ENCODE measurements around the gene TECPR2. TPM values are rescaled to one million over a fixed set of nuclear protein-coding genes. Genes with fewer than 3 reads are reported as not detected.
A peak's percentile ranks its signal among the peaks of the same experiment; 100 is the strongest.
"Not testable (repeated sequence)": the region's sequence is repeated elsewhere in the genome, so short reads cannot be mapped to it uniquely, and the experiment has no call there.

TECPR2 gene
- total RNA-seq, 1 donor from 2014 or later = 12.0 TPM

DNA sequence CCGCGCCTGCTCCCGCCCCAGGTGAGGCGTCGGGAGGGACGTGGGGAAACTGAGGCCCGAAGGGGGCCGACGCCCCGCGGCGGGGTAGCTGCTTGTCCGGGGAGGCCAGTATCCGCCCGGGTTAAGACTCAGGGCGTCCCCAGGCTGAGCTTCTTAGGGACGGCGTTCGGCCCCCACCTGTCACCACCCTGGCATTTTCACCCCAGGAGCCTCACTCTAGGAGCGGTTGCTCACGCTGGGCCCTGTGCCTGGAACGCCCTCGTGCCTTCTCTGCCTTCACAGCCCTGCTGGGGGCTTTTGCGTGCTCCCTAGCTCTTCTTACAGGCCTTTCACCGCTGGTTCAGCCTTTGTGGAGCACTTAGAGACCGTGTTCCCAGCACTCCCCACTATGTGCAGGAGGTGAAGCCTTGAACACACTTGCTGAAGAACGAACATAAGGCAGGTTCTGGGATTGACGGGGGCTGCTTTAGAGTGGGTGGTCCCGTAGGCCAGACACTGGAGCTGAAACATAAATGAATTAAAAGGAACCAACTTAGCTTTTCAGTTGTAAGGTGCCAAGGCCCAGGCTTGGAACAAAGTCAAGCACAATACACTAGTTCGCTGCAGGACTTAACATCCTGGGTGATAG is 42.6 kb upstream of the TECPR2 start:
- Histone ChIP-seq H3K9ac (ENCODE audit: low read depth in 1 of 3, low read length in 3 of 3) (peak overlapping the region; percentile 95 to 98 (median 98)), H3K36me3 (ENCODE audit: control insufficient read depth in 3 of 3, insufficient read depth in 3 of 3, low read length in 3 of 3) (peaks cover 0 to 9% (median 3%) of the 10 kb centered on the region in 3 donors), H3K4me1 (ENCODE audit: control insufficient read depth in 3 of 3, insufficient read depth in 3 of 3, low read length in 3 of 3) (peaks cover 36 to 56% (median 46%) of the 10 kb centered on the region in 3 donors), H3K9me3 (ENCODE audit: control insufficient read depth in 3 of 3, low read length in 3 of 3) (no peaks in the 10 kb centered on the region), H3K4me3 (ENCODE audit: low read length in 3 of 3) (peak overlapping the region; percentile 84 to 91 (median 88)), H3K27ac (ENCODE audit: low read depth, low read length) (peak overlapping the region; percentile 97), H3K27me3 (ENCODE audit: control insufficient read depth in 3 of 3, insufficient read depth in 3 of 3, low read length in 3 of 3) (no peaks in the 10 kb centered on the region)

DNA sequence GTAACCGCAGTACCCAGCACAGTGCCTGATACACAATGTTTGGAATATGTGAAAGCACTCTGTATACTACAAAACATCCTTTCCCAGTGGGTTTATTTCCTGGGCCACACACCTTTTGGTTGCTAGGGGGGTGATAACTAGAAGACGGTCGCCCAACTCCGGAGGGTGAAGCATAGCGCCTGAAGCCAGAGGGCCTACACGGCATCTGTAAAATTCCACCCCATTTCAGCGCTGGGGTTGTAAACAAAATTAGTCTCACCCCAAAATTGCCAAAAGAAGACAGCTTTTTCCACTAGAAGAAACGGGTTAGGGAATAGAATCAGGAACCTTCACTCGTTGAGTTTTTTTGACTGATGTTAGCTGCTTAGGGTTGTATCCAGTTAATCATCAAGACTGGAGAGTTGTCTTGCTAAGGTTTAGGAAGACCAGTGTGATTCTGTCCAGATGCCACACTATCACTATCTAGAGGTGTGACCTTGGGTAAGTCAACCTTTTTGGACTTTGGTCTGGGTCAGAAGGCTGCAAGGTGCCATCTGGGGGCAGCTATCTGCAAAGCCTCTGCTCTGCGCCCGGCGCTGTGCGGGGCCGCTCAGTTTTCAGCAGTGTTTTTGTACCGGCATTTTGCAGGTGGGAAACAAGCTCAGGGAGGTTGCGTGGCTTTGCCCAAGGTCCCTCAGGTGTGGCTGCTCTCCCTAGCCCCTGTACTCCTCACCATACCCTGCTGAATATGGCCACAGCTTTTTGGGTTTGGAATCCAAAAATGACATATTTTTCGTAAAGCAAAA is 41.9 kb upstream of the TECPR2 start:
- Histone ChIP-seq H3K27me3 (ENCODE audit: control insufficient read depth in 3 of 3, insufficient read depth in 3 of 3, low read length in 3 of 3) (no peaks in the 10 kb centered on the region), H3K9me3 (ENCODE audit: control insufficient read depth in 3 of 3, low read length in 3 of 3) (no peaks in the 10 kb centered on the region), H3K4me3 (ENCODE audit: low read length in 3 of 3) (peak overlapping the region; percentile 84 to 91 (median 88)), H3K4me1 (ENCODE audit: control insufficient read depth in 3 of 3, insufficient read depth in 3 of 3, low read length in 3 of 3) (peaks cover 33 to 50% (median 44%) of the 10 kb centered on the region in 3 donors), H3K36me3 (ENCODE audit: control insufficient read depth in 3 of 3, insufficient read depth in 3 of 3, low read length in 3 of 3) (peaks cover 2 to 9% (median 3%) of the 10 kb centered on the region in 3 donors), H3K27ac (ENCODE audit: low read depth, low read length) (peak overlapping the region; percentile 97), H3K9ac (ENCODE audit: low read depth in 1 of 3, low read length in 3 of 3) (peak overlapping the region; percentile 95 to 98 (median 98))

DNA sequence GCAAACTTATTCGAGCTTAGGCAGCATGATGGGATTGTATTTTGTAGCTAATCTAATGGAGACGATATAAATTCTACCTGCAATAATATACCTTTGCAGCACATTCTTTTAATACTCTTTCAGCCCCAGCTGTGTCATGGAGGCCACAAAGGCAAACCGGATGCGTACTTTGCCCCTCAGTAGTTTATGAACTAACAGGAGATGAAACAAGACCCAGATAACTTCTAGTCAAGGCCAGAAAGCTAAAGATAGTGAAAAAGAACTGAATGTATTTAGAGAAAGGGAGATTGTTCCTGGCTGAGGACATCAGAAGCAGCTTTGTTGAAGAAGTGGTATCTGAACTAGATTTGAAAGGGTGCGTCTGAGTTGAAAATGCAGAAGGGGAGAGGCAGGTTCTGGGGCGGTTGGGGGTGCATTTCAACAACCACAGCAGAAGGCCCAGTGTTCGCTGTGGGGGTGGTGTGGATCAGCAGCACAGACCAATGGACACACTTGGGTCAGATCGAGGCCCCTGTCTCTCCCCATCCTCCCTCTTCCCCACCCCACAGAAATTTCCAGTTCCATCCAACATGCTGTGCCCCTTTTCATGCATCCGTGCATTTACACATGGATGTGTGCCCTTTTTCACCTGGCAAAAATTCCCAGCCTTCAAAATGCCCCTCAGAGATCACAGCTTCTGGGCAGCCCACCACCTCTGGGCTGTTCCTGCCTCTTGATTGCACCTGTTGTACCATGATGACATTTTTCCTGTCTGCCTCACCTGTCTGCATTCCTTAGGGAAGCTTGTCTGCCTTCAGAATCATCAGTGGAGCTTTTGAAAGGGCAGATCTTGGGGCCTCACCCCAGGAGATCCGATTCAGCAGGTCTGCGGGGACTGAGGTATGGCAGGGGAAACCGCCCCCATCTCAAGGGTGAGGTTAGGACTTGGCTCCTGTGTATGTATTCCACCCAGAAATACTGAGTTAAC is 41.0 kb upstream of the TECPR2 start:
- no peak overlapping the region for H3K4me3 ChIP-seq (ENCODE audit: low read length in 3 of 3)
- no peak overlapping the region for H3K27ac ChIP-seq (ENCODE audit: low read depth, low read length)
- H3K36me3 ChIP-seq (ENCODE audit: control insufficient read depth in 3 of 3, insufficient read depth in 3 of 3, low read length in 3 of 3) = peaks cover 10 to 16% (median 11%) of the 10 kb centered on the region in 3 donors
- H3K27me3 ChIP-seq (ENCODE audit: control insufficient read depth in 3 of 3, insufficient read depth in 3 of 3, low read length in 3 of 3) = no peaks in the 10 kb centered on the region
- H3K4me1 ChIP-seq (ENCODE audit: control insufficient read depth in 3 of 3, insufficient read depth in 3 of 3, low read length in 3 of 3) = peaks cover 26 to 43% (median 36%) of the 10 kb centered on the region in 3 donors
- H3K9me3 ChIP-seq (ENCODE audit: control insufficient read depth in 3 of 3, low read length in 3 of 3) = no peaks in the 10 kb centered on the region
- H3K9ac ChIP-seq (ENCODE audit: low read depth in 1 of 3, low read length in 3 of 3) = peak overlapping the region in 1 of 3 donors; percentile 1

DNA sequence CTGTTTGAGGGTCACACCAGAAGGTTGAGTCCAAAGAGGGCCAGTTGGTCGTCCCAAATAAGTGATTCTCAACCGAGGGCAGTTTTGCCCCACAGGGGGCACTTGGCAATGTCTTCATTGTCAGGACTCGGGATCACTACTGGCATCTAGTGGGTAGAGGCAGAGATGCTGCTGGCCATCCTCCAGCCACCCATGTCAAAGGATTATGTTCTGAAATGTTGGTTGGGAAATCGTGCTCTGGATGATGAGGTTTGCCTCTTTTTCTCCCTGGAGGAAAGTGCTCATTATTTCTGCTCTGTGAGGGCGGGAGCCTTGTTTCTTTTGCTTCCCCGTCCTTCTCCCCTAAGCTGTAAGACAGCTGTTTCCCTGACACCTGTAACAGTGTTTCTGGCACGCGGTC is 39.6 kb upstream of the TECPR2 start:
- Histone ChIP-seq H3K27ac (ENCODE audit: low read depth, low read length) (peak overlapping the region; percentile 29), H3K9me3 (ENCODE audit: control insufficient read depth in 3 of 3, low read length in 3 of 3) (no peaks in the 10 kb centered on the region), H3K4me1 (ENCODE audit: control insufficient read depth in 3 of 3, insufficient read depth in 3 of 3, low read length in 3 of 3) (peaks cover 21 to 33% (median 26%) of the 10 kb centered on the region in 3 donors), H3K9ac (ENCODE audit: low read depth in 1 of 3, low read length in 3 of 3) (peak overlapping the region in 1 of 3 donors; percentile 25), H3K36me3 (ENCODE audit: control insufficient read depth in 3 of 3, insufficient read depth in 3 of 3, low read length in 3 of 3) (peaks cover 10 to 22% (median 13%) of the 10 kb centered on the region in 3 donors), H3K4me3 (ENCODE audit: low read length in 3 of 3) (no peak overlapping the region), H3K27me3 (ENCODE audit: control insufficient read depth in 3 of 3, insufficient read depth in 3 of 3, low read length in 3 of 3) (no peaks in the 10 kb centered on the region)

DNA sequence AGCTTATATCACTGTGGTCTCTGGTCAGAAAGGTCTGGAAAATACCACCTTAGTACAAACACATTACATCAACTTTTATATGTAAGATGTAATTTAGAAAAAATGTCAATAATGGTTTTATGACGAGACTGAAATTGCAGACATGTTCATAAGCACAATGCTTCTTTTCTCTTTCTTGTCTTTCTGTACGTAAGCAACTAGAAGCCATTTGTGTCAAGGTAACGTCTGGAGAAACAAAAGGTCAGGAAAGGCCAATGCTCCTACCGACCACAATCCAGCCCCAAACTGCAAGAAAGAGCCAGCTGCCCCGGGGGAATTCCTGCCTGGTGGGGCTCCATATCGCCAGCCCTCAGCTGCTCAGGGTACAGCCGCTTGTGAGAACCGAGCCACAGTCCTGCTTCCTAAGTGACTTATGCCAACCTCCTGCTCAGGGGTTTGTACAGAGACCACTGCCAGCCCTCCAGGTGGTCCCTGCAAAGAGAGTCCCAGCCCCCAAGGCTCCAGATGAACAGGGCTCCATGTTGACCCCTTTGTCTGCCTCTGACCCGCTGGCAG is 36.9 kb upstream of the TECPR2 start:
- H3K4me1 ChIP-seq (ENCODE audit: control insufficient read depth in 3 of 3, insufficient read depth in 3 of 3, low read length in 3 of 3) = peaks cover 4 to 11% (median 6%) of the 10 kb centered on the region in 3 donors
- no peaks in the 10 kb centered on the region for H3K9me3 ChIP-seq (ENCODE audit: control insufficient read depth in 3 of 3, low read length in 3 of 3)
- H3K4me3 ChIP-seq (ENCODE audit: low read length in 3 of 3) = no peak overlapping the region
- peaks cover 10 to 22% (median 13%) of the 10 kb centered on the region in 3 donors for H3K36me3 ChIP-seq (ENCODE audit: control insufficient read depth in 3 of 3, insufficient read depth in 3 of 3, low read length in 3 of 3)
- no peaks in the 10 kb centered on the region for H3K27me3 ChIP-seq (ENCODE audit: control insufficient read depth in 3 of 3, insufficient read depth in 3 of 3, low read length in 3 of 3)
- no peak overlapping the region for H3K27ac ChIP-seq (ENCODE audit: low read depth, low read length)
- H3K9ac ChIP-seq (ENCODE audit: low read depth in 1 of 3, low read length in 3 of 3) = no peak overlapping the region

DNA sequence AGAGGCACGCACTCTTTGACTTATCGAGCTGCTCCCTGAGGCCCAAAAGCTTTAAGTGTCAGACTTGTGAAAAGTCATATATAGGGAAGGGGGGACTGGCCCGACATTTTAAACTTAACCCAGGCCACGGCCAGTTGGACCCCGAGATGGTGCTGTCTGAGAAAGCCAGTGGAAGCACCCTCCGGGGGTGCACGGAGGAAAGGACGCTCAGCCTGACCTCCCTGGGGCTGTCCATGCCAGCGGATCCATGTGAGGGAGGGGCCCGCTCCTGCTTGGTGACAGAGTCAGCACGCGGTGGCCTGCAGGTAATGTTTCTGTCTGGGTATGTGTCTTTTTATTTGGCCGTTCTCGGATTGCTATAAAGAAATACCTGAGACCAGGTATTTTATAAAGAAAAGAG is 36.2 kb upstream of the TECPR2 start:
- no peaks in the 10 kb centered on the region for H3K27me3 ChIP-seq (ENCODE audit: control insufficient read depth in 3 of 3, insufficient read depth in 3 of 3, low read length in 3 of 3)
- no peak overlapping the region for H3K27ac ChIP-seq (ENCODE audit: low read depth, low read length)
- peaks cover 3 to 6% (median 3%) of the 10 kb centered on the region in 3 donors for H3K4me1 ChIP-seq (ENCODE audit: control insufficient read depth in 3 of 3, insufficient read depth in 3 of 3, low read length in 3 of 3)
- no peak overlapping the region for H3K9ac ChIP-seq (ENCODE audit: low read depth in 1 of 3, low read length in 3 of 3)
- H3K4me3 ChIP-seq (ENCODE audit: low read length in 3 of 3) = no peak overlapping the region
- peaks cover 13 to 24% (median 15%) of the 10 kb centered on the region in 3 donors for H3K36me3 ChIP-seq (ENCODE audit: control insufficient read depth in 3 of 3, insufficient read depth in 3 of 3, low read length in 3 of 3)
- no peaks in the 10 kb centered on the region for H3K9me3 ChIP-seq (ENCODE audit: control insufficient read depth in 3 of 3, low read length in 3 of 3)

DNA sequence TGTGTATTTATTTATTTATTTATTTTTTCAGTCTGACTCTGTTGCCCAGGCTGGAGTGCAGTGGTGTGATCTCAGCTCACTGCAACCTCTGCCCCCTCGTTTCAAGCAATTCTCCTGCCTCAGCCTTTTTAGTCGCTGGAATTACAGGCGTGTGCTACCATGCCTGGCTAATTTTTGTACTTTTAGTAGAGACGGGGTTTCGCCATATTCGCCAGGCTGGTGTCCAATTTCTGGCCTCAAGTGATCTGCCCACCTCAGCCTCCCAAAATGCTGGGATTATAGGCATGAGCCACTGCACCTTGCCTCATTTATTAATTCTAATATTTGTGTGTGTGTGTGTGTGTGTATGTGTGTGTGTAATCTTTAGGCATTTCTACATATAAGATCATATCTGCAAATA is 33.4 kb upstream of the TECPR2 start:
- not testable (repeated sequence) for H3K4me1 ChIP-seq (ENCODE audit: control insufficient read depth in 3 of 3, insufficient read depth in 3 of 3, low read length in 3 of 3)

DNA sequence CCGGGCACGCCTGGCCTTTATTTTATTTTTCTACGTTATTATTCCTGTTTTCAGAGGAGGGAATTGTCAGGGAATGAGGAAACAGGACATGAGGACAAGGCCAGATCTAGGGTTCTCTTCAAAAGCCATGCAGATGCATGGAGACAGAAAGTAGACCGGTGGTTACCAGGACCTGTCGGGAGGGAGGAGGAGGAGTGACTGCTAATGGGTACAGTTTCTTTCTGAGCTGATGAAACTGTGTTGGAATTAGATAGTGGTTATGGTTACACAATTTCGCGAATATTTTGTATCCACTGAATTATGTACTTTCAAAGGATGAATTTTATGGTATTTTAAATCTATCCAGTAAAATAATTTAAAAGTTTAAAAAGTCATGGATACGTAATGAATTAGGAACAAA is 31.9 kb upstream of the TECPR2 start:
- Histone ChIP-seq H3K9ac (ENCODE audit: low read depth in 1 of 3, low read length in 3 of 3) (no peak overlapping the region), H3K27me3 (ENCODE audit: control insufficient read depth in 3 of 3, insufficient read depth in 3 of 3, low read length in 3 of 3) (no peaks in the 10 kb centered on the region), H3K4me1 (ENCODE audit: control insufficient read depth in 3 of 3, insufficient read depth in 3 of 3, low read length in 3 of 3) (no peaks in the 10 kb centered on the region), H3K27ac (ENCODE audit: low read depth, low read length) (no peak overlapping the region), H3K4me3 (ENCODE audit: low read length in 3 of 3) (no peak overlapping the region), H3K36me3 (ENCODE audit: control insufficient read depth in 3 of 3, insufficient read depth in 3 of 3, low read length in 3 of 3) (peaks cover 28 to 36% (median 34%) of the 10 kb centered on the region in 3 donors), H3K9me3 (ENCODE audit: control insufficient read depth in 3 of 3, low read length in 3 of 3) (no peaks in the 10 kb centered on the region)

More for the DNA sequence above, 33.4 kb upstream of the TECPR2 start:
- H3K27me3 ChIP-seq (ENCODE audit: control insufficient read depth in 3 of 3, insufficient read depth in 3 of 3, low read length in 3 of 3); H3K27ac ChIP-seq (ENCODE audit: low read depth, low read length); H3K9me3 ChIP-seq (ENCODE audit: control insufficient read depth in 3 of 3, low read length in 3 of 3); H3K9ac ChIP-seq (ENCODE audit: low read depth in 1 of 3, low read length in 3 of 3); H3K4me3 ChIP-seq (ENCODE audit: low read length in 3 of 3): not testable (repeated sequence)
- H3K36me3 ChIP-seq (ENCODE audit: control insufficient read depth in 3 of 3, insufficient read depth in 3 of 3, low read length in 3 of 3) = peaks cover 28 to 32% (median 30%) of the 10 kb centered on the region in 3 donors

DNA sequence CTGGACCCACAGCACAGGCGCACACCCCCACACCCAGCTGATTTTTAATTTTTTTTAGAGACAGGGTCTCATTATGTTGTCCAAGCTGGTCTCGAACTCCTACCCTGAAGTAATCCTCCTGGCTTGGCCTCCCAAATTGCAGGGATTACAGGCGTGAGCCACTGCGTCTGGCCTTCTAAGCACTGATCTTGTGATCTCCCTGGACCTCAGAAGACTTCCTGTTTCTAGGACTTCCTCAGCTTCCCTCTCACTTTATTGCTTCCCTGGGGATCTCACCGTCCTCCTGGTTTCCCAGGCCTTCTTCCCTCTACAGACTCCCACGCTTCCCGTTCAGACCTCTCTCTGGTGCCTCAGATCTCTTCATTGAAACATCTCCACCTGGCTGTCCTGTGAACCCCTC is 29.4 kb upstream of the TECPR2 start:
- Histone ChIP-seq H3K27me3 (ENCODE audit: control insufficient read depth in 3 of 3, insufficient read depth in 3 of 3, low read length in 3 of 3) (no peaks in the 10 kb centered on the region), H3K4me1 (ENCODE audit: control insufficient read depth in 3 of 3, insufficient read depth in 3 of 3, low read length in 3 of 3) (no peaks in the 10 kb centered on the region), H3K9ac (ENCODE audit: low read depth in 1 of 3, low read length in 3 of 3) (no peak overlapping the region), H3K36me3 (ENCODE audit: control insufficient read depth in 3 of 3, insufficient read depth in 3 of 3, low read length in 3 of 3) (peaks cover 26 to 36% (median 31%) of the 10 kb centered on the region in 3 donors), H3K27ac (ENCODE audit: low read depth, low read length) (no peak overlapping the region), H3K9me3 (ENCODE audit: control insufficient read depth in 3 of 3, low read length in 3 of 3) (no peaks in the 10 kb centered on the region), H3K4me3 (ENCODE audit: low read length in 3 of 3) (no peak overlapping the region)
